Spleen (tissue), 7 donors: ENCODE measurements around the gene LRRC75A.

Source experiments
- POLR2A ChIP-seq, 3 donors: fragments of 450-650 bp; IDR thresholded peaks; one replicate each; pipeline ENCODE4 v1.5.1; 2017; ENCODE audit warnings: antibody characterized with exemption in 3 of 3, mild to moderate bottlenecking in 1 of 3
- TF ChIP-seq, protein P1 (sequence below), 11 experiments: fragments of 200-600 bp in 7 of 11; fragments of 450-650 bp in 4 of 11; sonication (generic) in 4 of 11; IDR thresholded peaks in 8 of 11; conservative IDR thresholded peaks in 3 of 11; 1 replicate in 7 of 11; 2 replicates in 4 of 11; pipeline versions ENCODE4 v1.4.0 to v1.8.0; 2016 to 2021; ENCODE audit warnings: antibody characterized with exemption in 11 of 11, inconsistent platforms in 4 of 11, mild to moderate bottlenecking in 1 of 11
- donor health status: DM: no; HTN: no; CAD: no; lungs with moderate emphysema.
- donor health status: DM: no; HTN: no; CAD: no.
- donor health status: DM: no; HTN: no; CAD: no.

DNA sequence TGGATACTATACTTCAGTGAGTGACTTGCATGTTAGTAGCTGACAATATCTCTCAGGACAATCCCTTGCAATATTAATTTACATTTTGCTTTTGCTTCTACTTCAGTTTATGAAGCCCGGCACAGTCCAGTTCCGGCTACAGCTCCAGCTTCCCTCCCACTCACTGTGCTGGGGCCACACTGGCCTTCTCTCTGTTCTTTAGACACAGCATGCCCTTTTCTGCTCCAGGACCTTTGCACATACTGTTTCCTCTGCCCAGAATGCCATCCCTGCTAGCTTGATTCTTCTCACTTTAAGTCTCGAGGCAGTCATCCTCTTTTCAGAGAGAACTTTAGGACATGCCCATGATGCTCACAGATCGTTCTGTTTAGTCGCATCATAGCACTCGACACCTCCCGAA, 25.5 kb upstream of the LRRC75A start:
- TF ChIP-seq, protein P1, sequence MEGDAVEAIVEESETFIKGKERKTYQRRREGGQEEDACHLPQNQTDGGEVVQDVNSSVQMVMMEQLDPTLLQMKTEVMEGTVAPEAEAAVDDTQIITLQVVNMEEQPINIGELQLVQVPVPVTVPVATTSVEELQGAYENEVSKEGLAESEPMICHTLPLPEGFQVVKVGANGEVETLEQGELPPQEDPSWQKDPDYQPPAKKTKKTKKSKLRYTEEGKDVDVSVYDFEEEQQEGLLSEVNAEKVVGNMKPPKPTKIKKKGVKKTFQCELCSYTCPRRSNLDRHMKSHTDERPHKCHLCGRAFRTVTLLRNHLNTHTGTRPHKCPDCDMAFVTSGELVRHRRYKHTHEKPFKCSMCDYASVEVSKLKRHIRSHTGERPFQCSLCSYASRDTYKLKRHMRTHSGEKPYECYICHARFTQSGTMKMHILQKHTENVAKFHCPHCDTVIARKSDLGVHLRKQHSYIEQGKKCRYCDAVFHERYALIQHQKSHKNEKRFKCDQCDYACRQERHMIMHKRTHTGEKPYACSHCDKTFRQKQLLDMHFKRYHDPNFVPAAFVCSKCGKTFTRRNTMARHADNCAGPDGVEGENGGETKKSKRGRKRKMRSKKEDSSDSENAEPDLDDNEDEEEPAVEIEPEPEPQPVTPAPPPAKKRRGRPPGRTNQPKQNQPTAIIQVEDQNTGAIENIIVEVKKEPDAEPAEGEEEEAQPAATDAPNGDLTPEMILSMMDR (IDR thresholded peaks at IDR 0.05 in 8 of 11, conservative IDR thresholded peaks at IDR 0.05 in 3 of 11) = no peak
- TF ChIP-seq POLR2A (IDR thresholded peaks at IDR 0.05) = no peak
